NCI-H1105 (cell line): ENCODE data around the gene REEP3.
"Not testable (repeated sequence)": the region's sequence is repeated elsewhere in the genome, so short reads cannot be mapped to it uniquely, and the experiment has no call there.

Source experiments
- DNase-seq: peaks from one replicate; lab custom pipeline; 2025; lab: John Stamatoyannopoulos, UW

Gene REEP3

GRCh38 chr10:63630085-63630930 is 109.1 kb downstream of the REEP3 start:
- DNase-seq = peak; percentile 57

GRCh38 chr10:63630931-63631680 is 109.9 kb downstream of the REEP3 start:
- DNase-seq = no peak

- DNase-seq = no peak
Measured at GRCh38 chr10:63631991-63632390, 110.8 kb downstream of the REEP3 start.

- no peak for DNase-seq
Measured at GRCh38 chr10:63633677-63634487, 112.7 kb downstream of the REEP3 start.

GRCh38 chr10:63634488-63635065 is 113.4 kb downstream of the REEP3 start:
- no peak for DNase-seq

- no peak for DNase-seq
Measured at GRCh38 chr10:63636812-63637211, 115.6 kb downstream of the REEP3 start.

- no peak for DNase-seq
Measured at GRCh38 chr10:63637901-63638327, 116.7 kb downstream of the REEP3 start.

GRCh38 chr10:63641366-63641765 is 120.2 kb downstream of the REEP3 start:
- no peak for DNase-seq

GRCh38 chr10:63641799-63642198 is 120.6 kb downstream of the REEP3 start:
- no peak for DNase-seq

- DNase-seq = no peak
Measured at GRCh38 chr10:63642808-63643207, 121.6 kb downstream of the REEP3 start.

- no peak for DNase-seq
Measured at GRCh38 chr10:63644418-63645142, 123.4 kb downstream of the REEP3 start.

- DNase-seq = no peak
Measured at GRCh38 chr10:63645195-63645594, 124.0 kb downstream of the REEP3 start.

- DNase-seq = no peak
Measured at GRCh38 chr10:63646491-63646890, 125.3 kb downstream of the REEP3 start.

- no peak for DNase-seq
Measured at GRCh38 chr10:63651864-63652263, 130.7 kb downstream of the REEP3 start.

GRCh38 chr10:63653747-63654146 is 132.5 kb downstream of the REEP3 start:
- no peak for DNase-seq

- no peak for DNase-seq
Measured at GRCh38 chr10:63657761-63658160, 136.6 kb downstream of the REEP3 start.

- DNase-seq = not testable (repeated sequence)
Measured at GRCh38 chr10:63660941-63661340, 139.7 kb downstream of the REEP3 start.

- no peak for DNase-seq
Measured at GRCh38 chr10:63661347-63661746, 140.1 kb downstream of the REEP3 start.

GRCh38 chr10:63664341-63664885 is 143.2 kb downstream of the REEP3 start:
- DNase-seq = peak; percentile 21

- DNase-seq = peak; percentile 22
Measured at GRCh38 chr10:63665006-63665580, 143.9 kb downstream of the REEP3 start.
